Lower leg skin (tissue), 4 donors: ENCODE data around the gene WDR33. TPM values are rescaled to one million over a fixed set of nuclear protein-coding genes. Genes with fewer than 3 reads are reported as not detected.

ENCODE experiments used
- DNase-seq, 2 donors: peaks; one replicate each; pipeline ENCODE4 v3.0.0-alpha.2; 2019; ENCODE audit warnings: low spot score in 2 of 2
- H3K4me3 ChIP-seq: fragments of 200-600 bp; sonication (generic); 2 replicates; pipeline ENCODE4 v1.5.1; 2017; ENCODE audit warnings: mild to moderate bottlenecking, low read depth; ENCODE audit not compliant: poor library complexity, severe bottlenecking
- CTCF ChIP-seq, 3 donors: fragments of 450-650 bp; IDR thresholded peaks; one replicate each; pipeline ENCODE4 v1.5.1; 2016; ENCODE audit warnings: antibody characterized with exemption in 3 of 3, mild to moderate bottlenecking in 3 of 3, moderate library complexity in 2 of 3
- POLR2A ChIP-seq, 2 donors: fragments of 450-650 bp; IDR thresholded peaks; one replicate each; pipeline ENCODE4 v1.6.1; 2016 to 2017; ENCODE audit warnings: antibody characterized with exemption in 2 of 2, mild to moderate bottlenecking in 1 of 2, moderate library complexity in 1 of 2
- WGBS, 2 donors: methylation state at CpG; one replicate each; pipeline ENCODE4 v1.1.5; 2018; 5-methylcytosine and 5-hydroxymethylcytosine counted together
- intact Hi-C: fragments of 100-400 bp; cut with DNase I; formaldehyde crosslinking; loops from one replicate; pipeline ENCODE4 v1.15.0; 2023; ENCODE audit warnings: low total_unique reads
- total RNA-seq, 4 donors: library from RNA; depleted of rRNA; stranded (reverse); fragments of >200 nt; gene quantifications; one replicate each; pipeline ENCODE4 v1.1.0, GENCODE V29; 2016

Gene WDR33
- total RNA-seq, 4 donors from 2014 or later: 31.6 to 44.8 (median 32.5) TPM

GRCh38 chr2:127701651-127702394 lies 109.1 kb downstream of the WDR33 start:
- WGBS, 2 donors: 1% methylated on average over 26 to 40 of the region's 108 CpGs
- intact Hi-C loops: no loop called here
- TF ChIP-seq CTCF (IDR thresholded peaks at IDR 0.05) (no peak), POLR2A (IDR thresholded peaks at IDR 0.05) (no peak)
- peak; percentile 56 to 94 for DNase-seq
- peak overlapping the region; percentile 58 for H3K4me3 ChIP-seq

- 0% methylated on average over 26 to 40 of the region's 44 CpGs for WGBS, 2 donors
- DNase-seq: peak; percentile 90 to 98
- TF ChIP-seq CTCF (IDR thresholded peaks at IDR 0.05): no peak
- peak in 1 of 2 donors; percentile 71 for TF ChIP-seq POLR2A (IDR thresholded peaks at IDR 0.05)
- intact Hi-C loops: no loop called here
- H3K4me3 ChIP-seq: peak within 1 kb of the TSS; percentile 58
Observed at GRCh38 chr2:127701193-127701650, 109.7 kb downstream of the WDR33 start, which contains the start of gene SFT2D3. SFT2D3 (plus strand) TSS chr2:127701497; CDS start chr2:127701529, 32 bp downstream.

- intact Hi-C loops: no loop called here
- peak; percentile 60 to 92 for DNase-seq
- H3K4me3 ChIP-seq: peak overlapping the region; percentile 58
- TF ChIP-seq CTCF (IDR thresholded peaks at IDR 0.05): no peak
- TF ChIP-seq POLR2A (IDR thresholded peaks at IDR 0.05): no peak
- WGBS, 2 donors: 42 to 52% methylated on average over 17 of the region's 17 CpGs
Observed at GRCh38 chr2:127700527-127701192, 110.3 kb downstream of the WDR33 start.

GRCh38 chr2:127698553-127699355 lies 112.2 kb downstream of the WDR33 start:
- DNase-seq: no peak
- H3K4me3 ChIP-seq: no peak overlapping the region
- intact Hi-C loops: no loop called here
- TF ChIP-seq CTCF (IDR thresholded peaks at IDR 0.05) (no peak), POLR2A (IDR thresholded peaks at IDR 0.05) (no peak)
- WGBS, 2 donors: 93 to 95% methylated on average over 27 of the region's 27 CpGs

GRCh38 chr2:127697482-127698180 lies 113.3 kb downstream of the WDR33 start:
- no peak overlapping the region for H3K4me3 ChIP-seq
- TF ChIP-seq POLR2A (IDR thresholded peaks at IDR 0.05) (no peak), CTCF (IDR thresholded peaks at IDR 0.05) (no peak)
- 92 to 95% methylated on average over 21 of the region's 21 CpGs for WGBS, 2 donors
- no peak for DNase-seq
- intact Hi-C loops: no loop called here
